SJCRH30 (cell line): ENCODE results near the gene SCD5. TPM values are rescaled to one million over a fixed set of nuclear protein-coding genes. Genes with fewer than 3 reads are reported as not detected.

Experiments
- DNase-seq, 2 experiments: peaks; one replicate each; pipeline ENCODE4 v3.0.0-alpha.2; 2015 to 2020
- H3K27ac ChIP-seq: fragments of 250-450 bp; sonication (Bioruptor Pico); 2 replicates; pipeline ENCODE4 v1.5.1; 2020; ENCODE audit warnings: mild to moderate bottlenecking, moderate library complexity
- H3K27me3 ChIP-seq: fragments of 250-450 bp; sonication (Bioruptor Pico); 2 replicates; pipeline ENCODE4 v1.5.1; 2020; ENCODE audit warnings: mild to moderate bottlenecking, moderate library complexity
- H3K36me3 ChIP-seq: fragments of 250-450 bp; sonication (Bioruptor Pico); 2 replicates; pipeline ENCODE4 v1.5.1; 2020; ENCODE audit warnings: mild to moderate bottlenecking, moderate library complexity
- H3K4me1 ChIP-seq: fragments of 250-450 bp; sonication (Bioruptor Pico); 2 replicates; pipeline ENCODE4 v1.5.1; 2020; ENCODE audit warnings: mild to moderate bottlenecking, moderate library complexity
- H3K4me3 ChIP-seq: fragments of 250-450 bp; sonication (Bioruptor Pico); 2 replicates; pipeline ENCODE4 v1.5.1; 2020; ENCODE audit warnings: mild to moderate bottlenecking, moderate library complexity
- H3K9me3 ChIP-seq: fragments of 250-450 bp; sonication (Bioruptor Pico); replicated peaks from 2 replicates; pipeline ENCODE4 v1.5.1; 2020; ENCODE audit warnings: mild to moderate bottlenecking, moderate library complexity
- total RNA-seq: library from RNA; depleted of rRNA; stranded (reverse); fragments of >200 nt; shearing (Covaris generic); gene quantifications from 2 replicates; pipeline ENCODE4 v1.2.3, GENCODE V29; 2014

SCD5 gene
- total RNA-seq, 1 experiment from 2014 or later: 86.0 TPM

DNA sequence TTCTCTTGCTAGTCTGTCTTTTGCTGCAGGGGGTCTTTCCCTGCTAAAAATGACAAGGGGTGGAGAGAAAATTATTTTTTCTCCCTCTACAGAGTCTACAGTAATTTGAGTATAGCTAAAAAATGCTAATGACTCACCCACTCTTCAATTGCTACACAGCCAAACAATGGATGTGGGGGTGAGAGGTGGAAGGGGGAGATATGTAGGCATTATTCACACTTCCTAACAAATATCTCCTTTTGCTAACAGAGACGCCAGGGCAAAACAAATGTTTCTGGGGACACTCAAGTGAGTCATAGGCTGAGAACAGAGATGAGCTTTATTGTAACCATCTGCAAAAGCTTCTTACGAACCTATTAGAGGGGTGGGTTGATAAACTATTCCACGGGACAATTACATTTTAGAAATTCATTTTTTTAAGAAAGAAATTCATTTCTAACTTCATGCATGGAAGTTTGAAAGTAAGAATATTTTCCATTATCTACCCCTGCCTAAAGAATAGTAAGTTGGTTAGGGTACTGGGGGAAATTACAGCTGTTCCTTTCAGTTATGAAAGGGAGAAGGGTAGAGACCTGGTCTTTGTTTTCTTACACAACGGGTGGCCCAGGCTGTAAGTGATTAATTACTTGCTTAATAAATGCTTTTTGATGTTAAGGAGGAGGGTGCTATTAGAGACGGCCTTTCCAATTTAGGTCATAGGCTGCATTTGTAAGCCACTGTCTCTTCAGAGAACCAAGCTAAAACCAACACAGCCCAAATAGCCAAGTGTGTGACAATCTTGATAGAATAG is 12.8 kb downstream of the SCD5 start:
- peak overlapping the region; percentile 95 for H3K27ac ChIP-seq

DNA sequence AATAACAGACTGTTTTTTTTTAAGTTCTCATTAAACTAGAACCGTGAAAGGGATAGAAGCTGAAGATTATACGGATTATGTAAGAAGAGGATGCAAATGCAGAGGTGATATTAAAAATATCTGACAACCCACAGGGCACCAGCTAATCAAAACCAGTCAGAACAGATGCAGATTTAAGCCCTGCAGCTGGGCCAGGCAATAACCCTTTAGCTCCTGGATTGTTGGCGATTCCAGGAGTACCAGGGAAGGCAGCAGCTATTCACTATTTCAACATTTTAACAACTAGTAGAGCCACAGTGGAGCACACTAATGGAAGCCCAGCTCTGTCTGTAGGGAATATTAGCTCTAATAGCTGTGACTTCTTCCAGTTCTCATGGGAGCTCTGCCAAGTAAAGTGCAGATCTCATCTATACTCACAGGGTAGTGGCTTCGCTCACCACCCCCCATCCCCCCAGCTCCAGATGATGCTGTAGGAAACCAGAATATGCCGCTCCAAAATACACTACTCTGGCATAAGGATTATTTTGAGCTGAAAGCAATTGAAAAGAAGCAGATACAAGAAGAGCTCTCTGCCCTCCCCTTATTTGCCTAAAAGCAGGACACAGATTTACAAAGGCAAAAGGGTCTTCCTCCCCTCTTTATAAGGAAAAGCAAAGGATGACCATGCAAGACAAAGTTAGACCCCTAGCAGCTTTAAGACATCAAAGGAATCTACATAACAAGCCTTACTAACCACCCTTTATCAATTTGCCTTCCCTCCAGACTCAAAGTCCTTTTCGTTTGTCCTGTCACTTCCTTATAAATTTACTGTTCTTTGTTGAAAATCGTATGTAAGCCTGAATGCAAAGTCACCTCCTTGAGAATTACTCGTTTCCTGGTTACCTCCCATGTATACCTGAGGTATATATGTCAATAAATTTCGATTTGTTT is 13.7 kb downstream of the SCD5 start:
- DNase-seq: peak; percentile 73 to 83

More for the DNA sequence above, 12.8 kb downstream of the SCD5 start:
- Histone ChIP-seq H3K27me3 (no peaks in the 10 kb centered on the region), H3K4me3 (peak overlapping the region; percentile 34), H3K9me3 (no peaks in the 10 kb centered on the region), H3K36me3 (no peaks in the 10 kb centered on the region), H3K4me1 (peaks cover 51% of the 10 kb centered on the region)
- DNase-seq: peak; percentile 85 to 93

DNA sequence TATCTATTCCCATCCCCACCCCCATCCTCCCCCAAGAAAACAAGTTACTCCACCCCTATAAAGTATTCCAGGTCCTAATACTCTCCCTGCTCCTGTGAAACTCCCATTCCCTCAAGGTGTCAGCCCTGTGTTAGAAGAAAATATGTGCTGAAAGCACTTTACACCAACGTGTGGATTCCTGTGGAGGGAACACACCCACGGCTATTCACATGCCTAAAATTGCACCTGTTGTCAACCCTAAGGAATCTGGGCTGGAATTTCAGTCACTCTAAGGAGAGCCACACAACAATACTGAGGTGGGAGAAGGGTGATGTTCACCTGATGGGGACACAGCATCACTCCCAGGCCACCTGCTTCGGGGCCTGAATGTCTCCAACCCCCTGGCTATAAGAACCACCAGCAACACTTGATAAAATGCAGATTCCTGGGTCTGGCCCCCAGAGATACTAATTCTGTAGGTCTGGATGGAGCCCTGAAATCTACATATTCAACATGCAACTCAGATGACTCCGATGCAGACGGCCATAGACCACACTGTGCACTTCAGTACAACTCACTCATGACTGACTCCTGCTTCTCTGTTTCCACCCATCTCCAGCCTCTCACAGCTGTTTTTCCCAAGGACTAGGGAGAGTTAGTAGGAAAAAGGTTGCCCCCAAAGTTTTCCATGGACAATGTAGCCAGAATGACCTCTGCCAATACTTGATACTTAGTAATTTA is 15.8 kb downstream of the SCD5 start:
- no peak overlapping the region for H3K4me3 ChIP-seq
- no peak overlapping the region for H3K27ac ChIP-seq
- H3K4me1 ChIP-seq: peaks cover 68% of the 10 kb centered on the region
- no peaks in the 10 kb centered on the region for H3K36me3 ChIP-seq
- no peaks in the 10 kb centered on the region for H3K27me3 ChIP-seq
- peak in 1 of 2 experiments; percentile 48 for DNase-seq
- no peaks in the 10 kb centered on the region for H3K9me3 ChIP-seq

More for the DNA sequence above, 13.7 kb downstream of the SCD5 start:
- H3K36me3 ChIP-seq: no peaks in the 10 kb centered on the region
- no peaks in the 10 kb centered on the region for H3K9me3 ChIP-seq
- H3K4me1 ChIP-seq: peaks cover 58% of the 10 kb centered on the region
- H3K27ac ChIP-seq: peak overlapping the region; percentile 95
- no peaks in the 10 kb centered on the region for H3K27me3 ChIP-seq
- peak overlapping the region; percentile 34 for H3K4me3 ChIP-seq

- Histone ChIP-seq H3K27me3 (no peaks in the 10 kb centered on the region), H3K4me1 (peaks cover 72% of the 10 kb centered on the region), H3K27ac (peak overlapping the region; percentile 2; the same call in 1 of the 2 replicates), H3K4me3 (no peak overlapping the region), H3K9me3 (no peaks in the 10 kb centered on the region), H3K36me3 (no peaks in the 10 kb centered on the region)
- peak; percentile 100 for DNase-seq
Observed at GRCh38 chr4:82780752-82781231, 17.8 kb downstream of the SCD5 start.

- Histone ChIP-seq H3K27me3 (no peaks in the 10 kb centered on the region), H3K27ac (peak overlapping the region; percentile 2; the same call in 1 of the 2 replicates), H3K36me3 (no peaks in the 10 kb centered on the region), H3K4me1 (peaks cover 70% of the 10 kb centered on the region), H3K9me3 (no peaks in the 10 kb centered on the region), H3K4me3 (no peak overlapping the region)
- no peak for DNase-seq
Observed at GRCh38 chr4:82780170-82780751, 18.3 kb downstream of the SCD5 start.

DNA sequence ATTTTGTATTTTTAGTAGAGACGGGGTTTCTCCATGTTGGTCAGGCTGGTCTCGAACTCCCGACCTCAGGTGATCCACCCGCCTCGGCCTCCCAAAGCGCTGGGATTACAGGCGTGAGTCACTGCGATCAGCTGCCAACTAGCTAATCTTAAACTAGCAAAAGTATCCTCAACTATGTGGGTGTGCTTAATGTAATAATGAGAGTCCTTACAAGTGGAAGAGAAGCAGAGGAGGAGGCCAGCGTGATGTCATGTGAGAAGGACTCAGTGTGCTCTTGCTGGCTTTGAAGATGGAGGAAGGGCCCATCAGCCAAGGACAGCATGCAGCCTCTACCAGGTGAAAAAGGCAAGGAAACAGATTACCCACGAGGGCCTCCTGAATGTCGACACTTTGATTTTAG is 19.6 kb downstream of the SCD5 start:
- no peak for DNase-seq
- no peaks in the 10 kb centered on the region for H3K27me3 ChIP-seq
- H3K36me3 ChIP-seq: no peaks in the 10 kb centered on the region
- H3K4me1 ChIP-seq: peaks cover 59% of the 10 kb centered on the region
- no peaks in the 10 kb centered on the region for H3K9me3 ChIP-seq
- no peak overlapping the region for H3K27ac ChIP-seq
- H3K4me3 ChIP-seq: no peak overlapping the region

GRCh38 chr4:82777857-82778525 is 20.6 kb downstream of the SCD5 start:
- DNase-seq: no peak
- Histone ChIP-seq H3K27ac (no peak overlapping the region), H3K4me1 (peaks cover 52% of the 10 kb centered on the region), H3K36me3 (no peaks in the 10 kb centered on the region), H3K4me3 (no peak overlapping the region), H3K9me3 (no peaks in the 10 kb centered on the region), H3K27me3 (no peaks in the 10 kb centered on the region)

DNA sequence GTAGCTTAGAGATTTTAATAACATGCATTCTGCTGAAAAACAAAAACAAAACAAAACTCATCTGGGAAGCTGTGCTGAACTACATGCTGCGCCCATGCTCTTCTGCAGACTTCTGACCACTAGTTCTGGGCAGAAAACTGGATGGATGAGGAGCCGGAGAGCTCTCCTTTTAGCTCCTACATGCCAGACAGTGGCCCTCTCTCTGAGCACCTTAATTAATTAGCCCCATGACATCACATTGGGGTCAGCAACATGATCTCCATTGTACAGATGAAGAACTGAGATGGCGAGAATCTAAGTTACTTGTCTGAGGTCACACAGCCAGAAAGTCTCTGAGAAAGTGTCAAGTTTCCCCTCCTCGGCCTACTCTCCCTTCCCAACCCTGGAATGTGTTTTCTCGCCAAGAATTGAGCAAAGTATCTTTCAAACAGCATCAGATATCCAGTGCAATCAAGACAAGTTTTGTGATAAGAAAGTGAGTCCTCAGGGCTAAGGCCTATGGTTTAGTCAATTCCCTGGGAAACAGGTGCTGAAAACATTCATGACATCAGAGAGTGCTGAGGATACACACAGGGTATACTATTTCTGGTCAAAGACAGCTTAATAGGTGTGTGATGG is 21.6 kb downstream of the SCD5 start:
- no peaks in the 10 kb centered on the region for H3K36me3 ChIP-seq
- H3K9me3 ChIP-seq: no peaks in the 10 kb centered on the region

DNA sequence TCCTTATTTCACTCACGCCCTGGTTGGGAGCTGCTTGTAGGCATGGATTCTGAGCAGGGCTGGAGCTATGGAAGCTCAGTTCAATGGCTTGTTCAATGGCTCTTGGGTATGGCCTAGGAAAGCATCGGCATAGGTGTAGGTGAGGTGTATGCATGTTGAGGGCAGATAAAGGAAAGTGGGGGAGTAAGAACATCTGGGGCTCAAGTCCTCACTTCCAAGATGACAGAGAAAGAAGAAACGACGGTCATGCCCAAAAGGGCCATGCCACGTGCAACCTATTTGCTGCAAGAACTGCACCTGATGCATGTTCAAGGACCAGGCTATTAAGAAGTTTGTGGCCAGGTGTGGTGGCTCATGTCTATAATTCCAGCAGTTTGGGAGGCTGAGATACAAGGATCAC is 23.4 kb downstream of the SCD5 start:
- no peak overlapping the region for H3K27ac ChIP-seq
- no peak overlapping the region for H3K4me3 ChIP-seq

More for the DNA sequence above, 21.6 kb downstream of the SCD5 start:
- DNase-seq: peak in 1 of 2 experiments; percentile 77
- no peaks in the 10 kb centered on the region for H3K27me3 ChIP-seq
- H3K27ac ChIP-seq: no peak overlapping the region
- H3K4me3 ChIP-seq: no peak overlapping the region
- H3K4me1 ChIP-seq: peaks cover 42% of the 10 kb centered on the region

GRCh38 chr4:82774711-82775171 is 23.9 kb downstream of the SCD5 start:
- Histone ChIP-seq H3K36me3 (no peaks in the 10 kb centered on the region), H3K27me3 (no peaks in the 10 kb centered on the region), H3K9me3 (0 out of 2 replicates have a peak, but pooled peaks cover 5% of the 10 kb centered on the region), H3K4me1 (peaks cover 22% of the 10 kb centered on the region), H3K27ac (no peak overlapping the region), H3K4me3 (no peak overlapping the region)
- no peak for DNase-seq

More for the DNA sequence above, 23.4 kb downstream of the SCD5 start:
- H3K9me3 ChIP-seq: 0 out of 2 replicates have a peak, but pooled peaks cover 5% of the 10 kb centered on the region
- H3K4me1 ChIP-seq: peaks cover 27% of the 10 kb centered on the region
- H3K36me3 ChIP-seq: no peaks in the 10 kb centered on the region
- DNase-seq: no peak
- no peaks in the 10 kb centered on the region for H3K27me3 ChIP-seq

DNA sequence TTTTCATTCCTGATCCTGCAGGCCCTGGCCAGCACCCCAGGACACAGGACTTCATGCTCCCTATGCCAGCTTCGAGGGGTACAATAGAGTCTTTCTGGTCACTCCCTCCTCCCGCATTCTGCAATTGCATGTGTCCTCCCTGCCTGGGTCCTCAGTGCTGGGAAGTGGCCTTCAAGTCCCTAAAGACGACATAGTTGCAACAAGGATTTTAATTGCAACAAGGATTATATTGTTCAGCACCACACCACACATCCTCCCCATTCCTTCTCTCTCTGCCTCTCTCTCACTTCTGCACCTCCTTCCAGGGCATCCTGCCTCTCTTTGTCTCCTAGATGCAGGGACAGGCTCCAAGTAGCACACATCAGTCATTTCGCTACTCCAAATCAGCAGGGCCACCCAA is 25.5 kb downstream of the SCD5 start:
- DNase-seq: no peak
- Histone ChIP-seq H3K9me3 (0 out of 2 replicates have a peak, but pooled peaks cover 9% of the 10 kb centered on the region), H3K27me3 (no peaks in the 10 kb centered on the region), H3K27ac (no peak overlapping the region), H3K4me1 (peaks cover 14% of the 10 kb centered on the region), H3K36me3 (peaks cover 4% of the 10 kb centered on the region; the same call in 1 of the 2 replicates), H3K4me3 (no peak overlapping the region)

DNA sequence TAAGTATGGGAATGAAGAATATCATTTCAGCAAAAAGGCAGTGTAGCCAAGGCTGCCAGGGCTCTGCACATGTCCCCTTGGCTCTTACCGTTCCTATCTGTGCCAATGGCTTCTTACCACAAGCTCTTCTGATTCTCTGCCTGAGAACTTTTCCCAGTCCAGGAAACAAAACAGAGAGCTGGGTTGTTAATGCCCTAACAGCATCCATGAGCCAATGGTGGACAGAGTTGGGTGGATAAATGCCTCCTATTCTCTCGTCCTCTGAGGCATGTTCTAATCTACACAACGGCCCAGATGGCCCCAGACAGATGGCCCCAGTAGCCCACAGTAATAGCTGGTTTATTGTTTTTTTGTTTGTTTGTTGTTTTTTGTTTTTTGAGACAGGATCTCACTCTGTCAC is 28.0 kb downstream of the SCD5 start:
- H3K9me3 ChIP-seq: peaks cover 18% of the 10 kb centered on the region; the same call in 1 of the 2 replicates

DNA sequence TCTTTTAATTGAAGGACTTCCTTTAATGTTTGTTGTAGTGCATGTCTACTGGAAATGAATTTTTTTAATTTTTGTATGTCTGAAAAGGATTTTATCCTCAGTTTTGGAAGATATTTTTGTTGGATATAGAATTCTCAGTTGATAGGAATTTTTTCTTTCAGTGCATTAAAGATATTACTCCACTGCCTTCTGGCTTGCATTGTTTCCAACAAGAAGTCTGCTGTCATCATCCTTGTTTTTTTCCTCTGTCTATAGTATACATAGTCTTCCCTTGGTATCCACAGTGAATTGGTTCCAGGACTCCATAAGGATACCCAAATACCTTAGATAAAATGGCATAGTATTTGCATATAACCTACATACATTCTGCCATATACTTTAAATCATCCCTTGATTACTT is 33.5 kb downstream of the SCD5 start:
- Histone ChIP-seq H3K4me3 (no peak overlapping the region), H3K27ac (no peak overlapping the region), H3K27me3 (no peaks in the 10 kb centered on the region), H3K9me3 (peaks cover 14% of the 10 kb centered on the region; the same call in 1 of the 2 replicates), H3K4me1 (no peaks in the 10 kb centered on the region), H3K36me3 (peaks cover 6% of the 10 kb centered on the region)
- DNase-seq: no peak

More for the DNA sequence above, 28.0 kb downstream of the SCD5 start:
- Histone ChIP-seq H3K27ac (no peak overlapping the region), H3K4me3 (no peak overlapping the region), H3K36me3 (peaks cover 6% of the 10 kb centered on the region), H3K4me1 (no peaks in the 10 kb centered on the region; the same call in 1 of the 2 replicates), H3K27me3 (no peaks in the 10 kb centered on the region)
- DNase-seq: no peak
